HG02623 (cell line): ENCODE results near the gene GALM.
"Not testable (repeated sequence)": the region's sequence is repeated elsewhere in the genome, so short reads cannot be mapped to it uniquely, and the experiment has no call there.

Experiments
- ATAC-seq: cut with Tn5 transposase; IDR thresholded peaks from one replicate; pipeline ENCODE4 v1.9.1; 2021; ENCODE audit warnings: moderate library complexity; ENCODE audit not compliant: unreplicated experiment

GALM gene

DNA sequence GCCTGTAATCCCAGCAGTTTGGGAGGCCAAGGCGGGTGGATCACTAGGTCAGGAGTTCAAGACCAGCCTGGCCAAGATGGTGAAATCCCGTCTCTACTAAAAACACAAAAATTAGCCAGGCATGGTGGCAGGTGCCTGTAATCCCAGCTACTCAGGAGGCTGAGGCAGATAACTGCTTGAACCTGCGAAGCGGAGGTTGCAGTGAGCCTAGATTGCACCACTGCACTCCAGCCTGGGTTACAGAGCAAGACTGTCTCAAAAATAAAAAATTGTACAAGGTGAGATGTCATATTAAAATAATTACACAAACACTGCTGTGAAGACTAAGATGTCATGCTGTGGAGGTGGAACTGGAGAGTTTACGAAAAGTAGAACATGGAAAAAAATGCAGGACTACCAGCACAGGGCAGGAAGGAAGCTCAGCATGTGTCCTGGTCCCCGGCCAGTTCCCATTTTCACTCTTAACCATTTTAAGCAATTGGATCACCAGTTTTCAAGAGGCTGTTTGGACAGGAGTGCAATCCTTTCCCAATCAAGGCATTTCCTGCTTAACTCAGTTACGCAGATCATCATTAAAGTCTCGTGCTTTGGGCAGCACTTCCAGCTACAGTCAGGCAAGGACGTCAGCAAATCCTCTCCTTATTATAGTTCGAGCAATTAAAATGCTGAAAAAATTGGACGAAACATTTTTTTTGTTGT, 71.2 kb downstream of the GALM start:
- ATAC-seq, result not testable (repeated sequence)

DNA sequence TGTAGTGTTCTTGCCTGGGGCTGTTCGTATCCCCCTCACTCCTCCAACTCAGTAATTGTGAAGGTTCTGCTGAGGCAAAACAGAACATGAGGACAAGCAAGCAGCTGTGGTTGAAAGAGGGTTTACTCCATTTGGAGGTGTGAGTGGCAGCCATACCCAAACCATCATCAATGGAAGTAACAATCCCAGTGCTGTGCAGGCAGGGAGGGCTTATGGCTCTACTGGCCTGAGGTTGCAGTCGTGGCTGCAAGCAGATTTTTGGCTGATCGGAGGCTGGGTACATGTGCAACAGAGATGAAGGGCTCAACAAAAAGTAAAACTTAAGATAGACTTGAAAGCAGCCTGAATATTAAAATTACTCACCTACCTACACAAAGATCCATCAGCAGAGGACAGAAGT, 72.0 kb downstream of the GALM start:
- ATAC-seq, result no peak

DNA sequence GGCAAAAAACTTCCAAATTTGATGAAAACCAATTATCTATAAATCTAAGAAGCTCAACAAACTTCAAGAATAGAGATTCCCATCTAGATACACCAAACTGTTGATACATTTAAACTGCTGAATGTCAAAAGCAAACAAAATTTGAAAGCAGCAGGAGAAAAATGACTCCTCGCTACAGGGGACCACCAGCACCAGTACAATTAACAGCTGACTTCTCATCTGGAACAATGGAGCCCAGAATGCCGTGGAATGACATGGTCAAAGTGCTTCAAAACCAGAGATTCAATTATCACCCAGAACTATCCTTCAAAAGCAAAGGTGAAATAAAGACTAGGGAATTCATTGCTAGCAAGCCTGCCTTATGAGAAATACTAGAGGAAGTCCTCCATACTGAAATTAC, 73.6 kb downstream of the GALM start:
- no peak for ATAC-seq

DNA sequence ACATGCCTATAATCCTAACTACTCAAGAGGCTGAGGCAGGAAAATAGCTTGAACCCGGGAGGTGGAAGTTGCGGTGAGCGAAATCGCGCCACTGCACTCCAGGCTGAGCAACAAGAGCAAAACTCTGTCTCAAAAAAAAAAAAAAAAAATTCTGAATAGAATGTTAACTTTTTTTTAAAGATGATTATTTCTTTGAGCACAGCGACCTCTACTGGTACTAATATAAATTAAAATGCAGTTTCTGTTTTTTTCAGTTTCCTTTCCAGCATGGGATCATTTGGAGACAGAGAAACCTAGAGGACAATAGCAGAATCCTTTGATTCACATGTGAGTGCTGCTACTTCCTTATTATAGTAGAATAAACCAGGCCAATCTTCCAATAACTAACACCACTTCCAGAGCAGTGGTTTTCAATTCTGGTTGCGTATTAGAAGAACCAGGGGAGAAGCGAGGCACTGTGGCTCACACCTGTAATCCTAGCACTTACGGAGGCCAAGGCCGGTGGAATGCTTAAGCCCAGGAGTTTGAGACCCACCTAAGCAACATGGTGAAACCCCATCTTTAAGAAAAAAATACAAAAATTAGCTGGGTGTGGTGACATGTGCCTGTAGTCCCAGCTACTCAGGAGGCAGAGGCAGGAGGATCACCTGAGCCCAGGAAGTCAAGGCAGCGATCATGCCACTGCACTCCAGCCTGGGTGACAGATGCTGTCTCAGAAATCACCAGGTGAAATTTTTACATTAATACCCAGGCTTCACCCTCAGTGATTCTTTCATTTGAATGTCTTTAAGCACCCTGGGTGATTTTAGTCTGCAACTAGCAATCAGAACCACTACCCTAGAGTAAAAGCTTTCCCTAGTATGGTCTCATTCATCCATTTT, 75.2 kb downstream of the GALM start:
- no peak for ATAC-seq

DNA sequence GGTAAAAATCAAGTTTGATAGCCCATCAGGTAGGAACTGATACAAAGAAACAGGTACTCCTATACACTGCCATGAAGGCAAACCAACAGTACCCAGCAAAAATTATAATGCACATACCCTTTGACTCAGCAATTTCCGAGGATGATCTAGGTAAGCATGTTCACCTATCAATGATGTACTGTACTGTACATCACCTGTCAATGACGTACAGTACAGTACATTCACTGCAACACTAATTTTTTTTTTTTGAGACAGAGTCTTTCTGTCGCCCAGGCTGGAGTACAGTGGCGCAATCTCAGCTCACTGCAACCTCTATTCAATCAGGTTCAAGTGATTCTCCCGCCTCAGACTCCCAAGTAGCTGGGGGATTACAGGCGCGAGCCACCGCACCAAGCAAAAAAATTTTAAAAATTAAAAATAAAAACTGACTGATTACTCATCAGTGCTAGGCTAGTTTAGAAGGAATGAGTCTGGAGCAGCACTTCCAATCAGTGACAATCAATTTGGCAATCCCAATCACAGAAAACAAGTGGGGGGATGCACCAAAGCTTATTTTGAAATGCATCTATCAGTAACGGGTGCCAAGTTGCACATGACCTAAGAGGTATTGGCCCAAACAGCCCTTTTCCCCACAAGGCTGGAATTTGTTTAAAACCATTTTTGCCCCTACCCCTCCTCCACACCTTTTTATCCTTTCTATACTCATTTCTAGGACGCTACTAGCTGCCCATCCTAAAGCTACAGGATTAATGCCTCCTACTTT, 77.1 kb downstream of the GALM start:
- ATAC-seq, result no peak

DNA sequence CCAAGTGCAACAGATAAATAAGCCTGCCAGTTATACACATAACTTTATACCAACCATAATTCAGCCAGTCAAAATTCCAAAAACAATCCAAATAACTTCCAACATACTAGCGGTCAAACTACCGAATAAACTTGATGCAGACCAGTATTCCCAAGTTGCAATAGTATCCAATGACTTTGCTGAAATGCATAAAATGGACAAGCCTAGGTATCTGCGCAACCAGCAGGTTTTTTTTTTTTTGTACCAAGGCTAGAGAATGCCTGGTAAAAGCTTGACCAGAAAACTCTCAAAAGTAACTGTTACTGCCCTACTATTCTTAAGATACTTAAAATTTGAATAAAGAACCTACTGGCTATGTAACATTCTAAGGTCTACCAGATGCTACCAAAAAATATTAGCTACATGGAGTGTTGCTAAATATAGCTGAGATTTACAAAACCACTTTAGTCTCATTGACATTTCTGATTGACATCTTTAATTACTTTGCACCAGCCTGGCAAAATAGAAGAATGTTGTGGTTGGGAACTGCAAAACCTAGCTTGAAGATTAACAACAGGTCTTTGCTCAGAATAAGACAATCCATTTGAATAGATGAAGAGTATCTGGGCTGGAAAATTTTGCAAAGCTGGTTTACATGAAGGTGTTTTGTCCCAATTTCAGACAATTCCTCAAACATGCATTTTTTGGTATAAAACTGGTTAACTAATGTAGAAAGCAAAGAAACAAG, 77.9 kb downstream of the GALM start:
- ATAC-seq, result no peak

DNA sequence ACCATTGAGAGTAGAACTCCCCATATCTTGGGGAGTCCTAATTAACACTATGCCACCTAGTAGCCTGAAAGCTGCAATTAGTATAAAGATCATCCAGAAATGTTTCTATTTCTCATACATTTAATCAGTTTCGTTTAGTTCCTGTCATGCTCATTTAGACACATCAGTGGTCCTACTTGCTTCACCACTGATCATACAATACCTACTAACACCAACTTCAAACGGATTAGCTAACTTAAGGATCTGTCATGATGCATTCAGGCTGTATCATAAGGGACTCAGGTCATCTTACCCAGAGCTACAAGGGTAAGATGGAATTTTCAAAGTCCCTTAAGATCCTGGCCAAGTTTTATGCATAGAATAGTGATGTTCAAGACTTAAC, 78.5 kb downstream of the GALM start:
- no peak for ATAC-seq

DNA sequence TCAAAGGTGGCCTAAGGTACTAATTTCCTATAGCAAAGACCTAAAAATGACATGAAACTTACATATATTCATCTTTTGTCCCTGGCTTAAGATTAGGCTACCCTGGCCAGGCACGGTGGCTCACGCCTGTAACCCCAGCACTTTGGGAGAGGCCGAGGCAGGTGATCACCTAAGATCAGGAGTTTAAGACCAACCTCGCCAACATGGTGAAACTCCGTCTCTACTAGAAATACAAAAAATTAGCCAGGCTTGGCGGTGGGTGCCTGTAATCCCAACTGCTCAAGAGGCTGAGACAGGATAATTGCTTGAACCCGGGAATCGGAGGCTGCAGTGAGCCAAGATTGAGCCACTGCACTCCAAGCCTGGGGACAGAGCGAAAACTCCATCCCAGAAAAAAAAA, 79.4 kb downstream of the GALM start:
- ATAC-seq, result no peak

DNA sequence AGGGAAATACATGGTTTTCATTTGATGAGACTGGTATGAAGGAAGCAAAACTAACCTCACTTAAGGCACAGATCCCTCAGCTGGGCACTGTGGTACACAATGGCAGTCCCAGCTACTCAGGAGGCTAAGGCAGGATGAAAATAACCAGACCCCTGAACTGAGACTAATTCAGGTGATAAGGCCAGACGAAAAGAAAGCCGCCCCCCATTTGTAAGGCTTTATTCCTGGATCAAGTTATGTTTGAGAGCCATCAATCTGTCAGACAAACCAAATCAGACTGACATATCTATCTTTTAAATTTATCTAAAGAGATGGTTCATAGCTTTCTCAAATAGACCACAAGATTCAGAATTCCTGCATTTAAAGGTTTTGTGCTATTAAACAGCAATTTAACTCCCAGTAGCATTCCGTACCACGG, 81.1 kb downstream of the GALM start:
- no peak for ATAC-seq

DNA sequence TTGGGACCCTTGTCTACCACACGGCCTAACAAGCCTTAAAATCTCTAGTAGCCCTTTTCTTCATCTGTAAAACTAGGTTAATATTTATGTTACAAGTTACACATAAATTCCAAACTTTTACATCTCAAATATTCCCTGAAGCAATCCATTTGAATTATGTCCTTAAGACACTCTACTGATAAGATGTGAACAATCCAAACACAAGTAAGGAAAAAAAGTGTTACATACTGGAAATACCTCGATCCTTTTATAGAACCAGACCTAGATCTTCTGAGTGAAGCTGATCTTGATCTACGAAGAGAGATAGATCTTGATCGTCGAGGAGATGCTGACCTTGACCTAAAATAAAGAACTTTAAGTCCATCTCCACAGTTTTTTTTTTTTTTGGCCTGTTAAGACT, 81.9 kb downstream of the GALM start:
- no peak for ATAC-seq

DNA sequence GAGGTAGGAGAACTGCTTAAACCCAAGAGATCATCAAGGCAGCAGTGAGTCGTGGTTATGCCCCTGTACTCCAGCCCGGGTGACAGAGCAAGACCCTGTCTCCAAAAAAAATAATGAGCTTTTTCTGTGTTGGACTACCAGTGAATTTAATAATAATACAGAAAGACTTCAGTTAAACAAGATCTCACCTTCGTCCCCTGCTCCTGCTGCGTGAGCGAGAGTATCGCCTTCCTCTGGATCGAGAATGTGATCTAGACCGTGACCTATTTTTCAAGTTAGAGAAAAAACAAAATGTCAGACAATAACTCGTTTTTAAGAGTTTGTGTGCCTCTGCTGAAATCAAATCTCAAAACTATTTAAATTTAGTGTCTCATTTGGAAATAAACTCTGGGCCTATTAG, 82.5 kb downstream of the GALM start:
- no peak for ATAC-seq

DNA sequence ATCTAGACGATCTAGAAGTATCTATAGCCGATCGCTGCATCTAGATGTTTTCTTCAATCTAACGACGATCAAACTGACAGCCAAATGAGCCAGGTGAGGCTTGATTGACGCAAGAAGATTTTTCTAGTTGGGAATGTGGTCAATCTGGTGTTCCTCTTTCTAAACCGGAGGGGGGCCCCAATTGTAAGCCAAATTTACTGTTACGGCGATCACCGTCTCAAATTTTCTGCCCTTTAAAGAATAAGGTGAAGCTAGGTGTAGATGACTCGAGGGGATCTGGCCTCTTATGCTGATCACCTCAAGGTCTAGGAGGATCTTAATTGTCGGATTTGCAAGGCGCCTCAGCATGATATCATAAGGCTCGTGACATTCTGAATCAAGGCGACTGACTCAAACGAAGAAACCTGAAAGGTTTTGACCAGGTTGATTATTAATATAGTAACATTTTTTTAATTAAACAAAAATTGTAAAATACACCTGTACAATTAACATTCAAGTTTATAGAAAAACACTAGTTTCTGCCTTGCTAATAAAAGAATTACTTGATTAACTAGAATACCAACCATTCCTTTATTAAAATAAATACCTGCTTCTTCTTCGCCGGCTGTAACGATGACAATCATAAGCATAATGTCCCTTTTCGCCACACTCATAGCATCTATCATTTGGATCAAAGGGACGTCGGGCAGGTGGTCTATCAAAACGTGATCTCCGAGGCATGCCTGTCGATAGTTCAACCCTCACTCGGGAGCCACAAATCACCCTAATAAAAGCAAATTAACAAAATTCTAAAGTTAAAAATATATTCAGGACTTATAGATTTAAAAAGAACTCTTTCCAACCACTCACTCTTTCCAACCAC, 83.3 kb downstream of the GALM start:
- ATAC-seq, result no peak

DNA sequence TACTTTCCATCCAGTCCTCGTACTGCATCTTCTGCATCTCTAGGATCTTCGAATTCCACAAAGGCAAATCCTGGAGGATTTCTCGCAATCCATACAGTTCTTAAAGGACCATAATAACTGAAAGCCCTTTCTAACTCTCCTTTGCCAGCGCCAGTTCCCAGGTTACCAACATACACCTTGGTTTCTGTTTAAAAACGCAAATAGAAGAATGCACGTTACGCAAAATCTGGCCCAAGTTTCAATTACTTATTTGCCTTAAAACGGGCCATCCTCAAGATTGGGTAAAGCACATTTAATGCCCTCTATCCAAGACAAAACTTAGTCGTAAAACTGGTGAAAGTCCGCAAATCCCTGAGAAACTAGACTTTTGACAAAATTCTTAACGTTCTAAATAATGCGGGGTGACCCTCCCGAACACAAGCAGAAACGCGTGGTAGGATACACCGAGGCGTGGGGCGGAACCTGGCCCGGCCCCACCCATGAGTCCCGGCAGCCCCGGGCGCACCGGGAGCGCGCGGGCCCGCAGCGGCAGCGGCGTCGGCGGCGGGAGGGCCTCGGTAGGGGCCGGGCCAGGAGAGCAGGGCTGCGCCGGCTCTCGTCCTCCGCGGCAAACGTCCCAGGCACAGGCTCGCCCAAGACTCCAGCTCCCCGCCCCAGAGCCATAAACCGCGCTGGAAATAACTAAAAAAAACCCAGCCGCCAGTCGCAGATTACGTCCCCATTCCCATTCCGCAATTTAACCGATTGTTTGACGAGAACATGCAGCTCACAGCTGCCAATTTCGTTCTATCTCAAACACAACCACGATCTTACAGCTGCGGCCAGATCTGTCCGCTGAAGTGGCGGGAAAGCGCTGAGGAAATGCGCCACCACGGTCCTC, 84.3 kb downstream of the GALM start:
- peak; percentile 32 for ATAC-seq

DNA sequence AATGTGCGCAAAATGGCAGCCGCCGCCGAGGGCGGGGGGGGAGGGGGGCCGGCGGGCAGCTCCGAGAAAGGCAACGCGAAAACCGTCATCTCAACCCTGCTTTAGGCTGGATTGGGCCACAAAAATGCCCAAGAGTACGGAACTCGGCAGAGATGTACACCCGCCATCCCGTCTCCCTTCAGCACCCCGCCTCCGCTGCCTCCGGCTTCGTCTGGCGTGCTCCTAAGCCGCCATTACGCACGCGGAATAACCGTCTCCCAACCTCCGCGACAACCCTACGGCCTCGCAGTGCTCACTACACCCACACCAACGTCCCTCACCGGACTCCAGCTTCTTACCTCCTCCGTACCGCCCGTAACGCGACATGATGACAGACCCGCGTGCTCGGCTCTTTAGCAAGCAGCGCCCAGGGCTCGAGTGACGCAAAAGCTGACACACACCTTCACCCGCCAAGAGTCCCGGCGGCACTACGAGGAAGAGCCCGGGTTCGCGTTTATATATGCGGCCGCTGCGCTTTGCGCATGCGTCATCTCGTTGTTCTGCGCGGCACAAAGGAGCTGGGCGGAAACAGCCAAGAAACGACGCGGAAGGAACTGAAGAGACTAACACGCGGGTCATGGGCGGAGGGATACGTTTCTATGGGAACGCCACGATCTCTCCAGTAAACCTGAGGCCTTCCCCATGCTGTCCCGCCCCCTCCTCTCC, 85.1 kb downstream of the GALM start, which contains the start of gene SRSF7:
TSS of gene SRSF7 (minus strand) at position 471 of the 705 bp plus-strand sequence. CDS start at position 366, 105 bp downstream.
- peak; percentile 72 for ATAC-seq

DNA sequence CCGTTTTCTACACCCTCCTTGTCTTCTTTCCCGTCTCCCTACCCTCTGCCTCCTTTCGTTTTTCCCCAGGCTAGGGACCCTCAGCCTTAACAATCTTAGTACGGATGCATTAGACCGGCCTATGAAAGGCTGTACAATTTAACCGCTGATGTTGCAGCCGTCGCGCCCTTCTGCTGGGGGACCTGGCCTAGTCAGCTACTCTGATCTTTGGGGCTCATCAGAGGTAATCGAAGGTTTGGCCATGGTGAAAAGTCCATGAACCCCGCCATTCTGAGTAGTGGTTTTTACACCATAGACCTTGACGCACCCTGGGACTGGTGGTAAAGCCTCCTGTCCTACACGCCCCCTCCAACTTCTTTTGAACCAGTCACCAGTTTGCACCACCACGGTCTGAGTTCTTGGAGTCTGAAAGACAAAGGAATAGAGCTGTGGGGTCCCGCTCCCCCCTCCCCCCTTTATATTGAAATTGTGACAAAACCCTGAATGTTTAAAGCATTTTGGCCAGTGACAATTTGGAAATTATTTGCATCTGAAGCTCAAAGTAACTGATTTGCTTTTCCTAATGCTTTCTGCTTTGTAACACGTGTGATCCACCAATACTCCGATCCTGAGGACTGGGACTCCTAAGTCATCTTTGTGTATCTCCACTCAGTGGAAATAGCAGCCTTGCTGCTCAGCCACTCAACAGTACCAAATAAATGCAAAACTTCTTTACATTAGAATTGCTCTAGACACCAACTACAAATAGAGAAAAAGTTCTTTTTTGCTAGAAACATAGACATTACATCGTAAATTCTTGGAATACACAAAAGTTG, 85.9 kb downstream of the GALM start:
- ATAC-seq, result no peak

DNA sequence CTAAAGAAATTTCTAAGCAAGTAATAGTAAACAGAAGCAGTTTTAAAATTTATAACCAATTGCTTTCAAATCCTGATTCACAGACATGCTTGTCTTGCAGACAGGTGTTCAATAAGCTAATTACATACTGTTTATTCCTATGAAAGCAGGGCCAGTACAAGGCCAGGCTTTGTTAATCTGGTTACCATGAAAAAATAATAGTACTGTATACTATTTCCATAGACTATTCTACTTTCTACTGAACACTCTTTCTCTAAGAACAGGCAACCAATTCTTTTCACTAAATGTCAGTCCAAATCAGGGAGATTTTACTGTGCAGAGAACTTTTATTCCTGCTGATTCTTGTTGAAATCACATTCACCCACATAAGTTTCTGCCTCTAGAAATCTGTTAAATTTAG, 88.1 kb downstream of the GALM start:
- ATAC-seq, result no peak

DNA sequence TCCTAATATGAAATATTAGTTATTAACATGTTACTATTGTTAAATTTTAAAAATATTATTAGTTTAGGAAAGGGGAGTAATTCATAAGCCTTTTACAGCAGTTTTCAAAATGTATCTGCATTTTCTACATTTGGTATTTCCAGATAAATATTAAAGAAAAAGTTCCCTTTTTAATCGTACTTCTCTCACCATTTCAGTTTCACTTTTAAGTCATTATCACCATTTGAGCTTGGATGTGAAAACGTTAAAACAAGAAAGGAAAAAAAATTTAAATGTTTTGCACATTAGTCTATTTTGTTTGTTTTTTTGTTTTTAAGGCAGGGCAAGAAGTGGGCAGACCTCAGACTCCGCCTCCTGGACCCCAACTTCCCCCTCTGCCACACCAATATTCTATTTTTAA, 88.6 kb downstream of the GALM start:
- ATAC-seq, result no peak
